GM12874 (cell line): ENCODE data around the gene GGCX.

Source experiments
- CTCF ChIP-seq: IDR thresholded peaks from 2 replicates; pipeline ENCODE4 v1.5.1; 2011; ENCODE audit warnings: low read depth, mild to moderate bottlenecking, control low read depth, low read length, moderate library complexity; ENCODE audit not compliant: insufficient read depth

GGCX gene

GRCh38 chr2:85582492-85582891 is 21.2 kb upstream of the GGCX start:
- no peak for TF ChIP-seq CTCF

- TF ChIP-seq CTCF, result no peak
These were observed 18.9 kb upstream of the GGCX start for GRCh38 chr2:85580206-85580605.

DNA sequence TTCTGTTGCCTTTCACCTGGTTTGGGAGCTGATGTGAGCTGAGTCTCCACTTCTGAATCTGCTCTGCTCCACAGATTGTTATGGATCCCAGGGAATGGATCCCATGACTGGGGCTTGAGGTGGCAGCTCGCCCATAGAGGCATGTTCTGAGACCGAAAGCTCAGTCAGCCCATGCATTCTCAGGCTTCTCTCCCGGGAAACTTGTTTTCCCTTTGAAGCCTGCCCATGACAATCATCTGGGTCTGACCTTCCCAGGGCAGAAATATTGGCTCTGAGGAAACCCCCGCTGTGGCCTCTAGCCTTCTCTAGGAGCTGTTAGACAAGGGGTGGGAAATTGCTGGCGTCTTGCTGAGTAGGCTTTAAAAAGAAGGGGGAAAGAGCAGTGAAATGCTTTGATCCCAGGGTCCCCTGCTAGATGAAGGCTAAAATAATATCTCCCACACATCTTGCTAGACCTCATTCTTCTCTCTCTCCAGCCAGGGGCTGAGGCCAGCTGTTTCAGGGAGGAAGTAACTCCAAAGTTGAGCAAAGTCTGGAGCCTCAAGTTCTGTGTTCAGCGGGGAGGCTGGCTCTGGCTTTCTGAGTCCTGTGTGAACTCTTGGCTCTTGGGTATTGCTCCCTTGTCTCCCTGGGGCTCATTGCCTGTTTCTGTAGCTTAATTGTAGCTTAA is 18.1 kb upstream of the GGCX start:
- no peak for TF ChIP-seq CTCF

GRCh38 chr2:85578243-85579180 is 17.2 kb upstream of the GGCX start:
- no peak for TF ChIP-seq CTCF

- no peak for TF ChIP-seq CTCF
These were observed 16.3 kb upstream of the GGCX start, which contains the start of gene VAMP8 for GRCh38 chr2:85577386-85578242. VAMP8 (plus strand) TSS chr2:85577586; CDS start chr2:85577647, 61 bp downstream.

DNA sequence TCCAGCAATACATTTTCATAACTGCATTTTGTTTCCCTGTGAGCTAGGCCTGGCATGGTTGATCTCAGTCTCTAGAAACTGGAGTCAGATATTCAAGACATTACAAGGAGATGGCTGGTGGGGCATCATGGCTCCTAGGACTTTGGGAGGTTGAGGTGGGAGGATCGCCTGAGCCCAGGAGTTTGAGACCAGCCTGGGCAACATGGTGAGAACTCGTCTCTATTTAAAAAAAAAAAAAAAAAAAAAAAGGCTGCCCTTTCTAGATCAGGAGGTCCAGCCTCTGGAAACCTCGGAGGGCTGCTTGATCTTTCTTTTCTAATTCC is 15.7 kb upstream of the GGCX start:
- no peak for TF ChIP-seq CTCF

- no peak for TF ChIP-seq CTCF
These were observed 14.4 kb upstream of the GGCX start for GRCh38 chr2:85575739-85576138.
